CD14-positive monocyte (primary cell): Measurements from ENCODE around the gene HNRNPC. TPM values are rescaled to one million over a fixed set of nuclear protein-coding genes. Genes with fewer than 3 reads are reported as not detected.

Experiments used
- DNase-seq, 3 donors: peaks; one replicate each; pipeline ENCODE4 v3.0.0-alpha.2; 2011 to 2022
- H2AFZ ChIP-seq: 2 replicates; pipeline ENCODE4 v1.6.0; 2012; ENCODE audit warnings: mild to moderate bottlenecking, low read depth, low read length, inconsistent platforms; ENCODE audit not compliant: insufficient read depth, poor library complexity, severe bottlenecking
- H3K27ac ChIP-seq, 2 donors: 1 replicate in 1 of 2; 2 replicates in 1 of 2; pipeline ENCODE4 v1.5.1; 2012 to 2013; ENCODE audit warnings: low read length in 2 of 2, control low read depth in 1 of 2, inconsistent platforms in 1 of 2, low read depth in 1 of 2, mild to moderate bottlenecking in 1 of 2
- H3K27me3 ChIP-seq, 2 donors: one replicate each; pipeline versions ENCODE4 v1.6.0 to v1.6.1; 2011 to 2013; ENCODE audit warnings: low read length in 2 of 2; ENCODE audit not compliant: control insufficient read depth in 2 of 2, insufficient read depth in 2 of 2
- H3K36me3 ChIP-seq, 2 donors: replicated peaks in 1 of 2; 1 replicate in 1 of 2; 2 replicates in 1 of 2; pipeline versions ENCODE4 v1.5.1 to v1.6.1; 2012 to 2013; ENCODE audit warnings: low read length in 2 of 2, control low read depth in 1 of 2, inconsistent platforms in 1 of 2, mild to moderate bottlenecking in 1 of 2; ENCODE audit not compliant: insufficient read depth in 2 of 2, control insufficient read depth in 1 of 2
- H3K4me1 ChIP-seq, 2 donors: 1 replicate in 1 of 2; 2 replicates in 1 of 2; pipeline versions ENCODE4 v1.5.1 to v1.6.1; 2012 to 2013; ENCODE audit warnings: low read length in 2 of 2, control low read depth in 1 of 2, inconsistent platforms in 1 of 2, mild to moderate bottlenecking in 1 of 2, moderate library complexity in 1 of 2; ENCODE audit not compliant: insufficient read depth in 2 of 2, control insufficient read depth in 1 of 2
- H3K4me2 ChIP-seq: replicated peaks from 2 replicates; pipeline ENCODE3; 2012; ENCODE audit warnings: low read length, moderate library complexity, mild to moderate bottlenecking; ENCODE audit not compliant: poor library complexity, severe bottlenecking; ENCODE audit errors: extremely low read depth
- H3K4me3 ChIP-seq, 3 experiments: fragments of 200-600 bp in 1 of 3; sonication (generic) in 1 of 3; replicated peaks in 1 of 3; 1 replicate in 2 of 3; 2 replicates in 1 of 3; pipeline ENCODE4 v1.5.1; 2011 to 2013; ENCODE audit warnings: low read length in 3 of 3, mild to moderate bottlenecking in 3 of 3, control low read depth in 2 of 3, low read depth in 2 of 3, inconsistent platforms in 1 of 3, moderate library complexity in 1 of 3
- H3K79me2 ChIP-seq: 2 replicates; pipeline ENCODE4 v1.6.0; 2012; ENCODE audit warnings: mild to moderate bottlenecking, control low read depth, inconsistent platforms, low read length, moderate library complexity; ENCODE audit not compliant: insufficient read depth
- H3K9ac ChIP-seq: 2 replicates; pipeline ENCODE4 v1.6.0; 2017; ENCODE audit warnings: low read length, mild to moderate bottlenecking; ENCODE audit not compliant: insufficient read depth, poor library complexity, severe bottlenecking
- H3K9me3 ChIP-seq, 2 donors: replicated peaks in 1 of 2; 1 replicate in 1 of 2; 2 replicates in 1 of 2; pipeline versions ENCODE4 v1.5.1 to v1.6.1; 2012 to 2013; ENCODE audit warnings: low read length in 2 of 2, control low read depth in 1 of 2; ENCODE audit not compliant: control insufficient read depth in 1 of 2, insufficient read depth in 1 of 2
- H4K20me1 ChIP-seq: 2 replicates; pipeline ENCODE4 v1.6.0; 2012; ENCODE audit warnings: mild to moderate bottlenecking, low read length, control low read depth, moderate library complexity; ENCODE audit not compliant: insufficient read depth
- H3K27ac Mint-ChIP-seq, 7 donors: one replicate each; pipeline ENCODE4 v1.8.0; 2020; ENCODE audit warnings: mild to moderate bottlenecking in 7 of 7, mixed read lengths in 7 of 7, moderate library complexity in 6 of 7, inconsistent platforms in 2 of 7
- H3K27me3 Mint-ChIP-seq, 3 donors: one replicate each; pipeline ENCODE4 v1.8.0; 2021 to 2022; ENCODE audit warnings: low read depth in 3 of 3, mild to moderate bottlenecking in 3 of 3, mixed read lengths in 3 of 3, moderate library complexity in 3 of 3, inconsistent platforms in 1 of 3
- H3K36me3 Mint-ChIP-seq, 2 donors: one replicate each; pipeline ENCODE4 v1.8.0; 2020; ENCODE audit warnings: mixed read lengths in 2 of 2, inconsistent platforms in 1 of 2, mild to moderate bottlenecking in 1 of 2
- H3K4me1 Mint-ChIP-seq: one replicate; pipeline ENCODE4 v1.8.0; 2020; ENCODE audit warnings: mild to moderate bottlenecking, mixed read lengths
- H3K4me3 Mint-ChIP-seq, 2 donors: one replicate each; pipeline ENCODE4 v1.8.0; 2020; ENCODE audit warnings: mild to moderate bottlenecking in 2 of 2, mixed read lengths in 2 of 2, moderate library complexity in 1 of 2
- H3K9me3 Mint-ChIP-seq, 7 donors: one replicate each; pipeline ENCODE4 v1.8.0; 2020 to 2022; ENCODE audit warnings: mixed read lengths in 7 of 7, mild to moderate bottlenecking in 6 of 7, moderate library complexity in 6 of 7, inconsistent platforms in 2 of 7
- CTCF ChIP-seq: fragments of 200-600 bp; IDR thresholded peaks from one replicate; pipeline ENCODE4 v1.8.0; 2022; ENCODE audit warnings: antibody characterized with exemption, mild to moderate bottlenecking
- WGBS: methylation state at CpG from one replicate; pipeline ENCODE4 v1.1.5; 2013; ENCODE audit warnings: missing lambda C conversion rate; ENCODE audit not compliant: insufficient coverage; 5-methylcytosine and 5-hydroxymethylcytosine counted together
- intact Hi-C, 2 donors: fragments of 100-400 bp; cut with micrococcal nuclease; formaldehyde crosslinking; loops; one replicate each; pipeline versions ENCODE4 v1.15.0 to v1.15.1; 2023
- polyA plus RNA-seq, 3 donors: library from polyadenylated mRNA; depleted of rRNA in 1 of 3; unstranded in 2 of 3; stranded (reverse) in 1 of 3; fragments of 300-500 nt in 2 of 3; fragments of >200 nt in 1 of 3; fragmentation: Illumina TruSeq in 2 of 3; gene quantifications; 1 replicate in 2 of 3; 2 replicates in 1 of 3; pipeline ENCODE4 v1.2.3, GENCODE V29; 2012 to 2021

The HNRNPC gene
- polyA plus RNA-seq, 3 donors: 391 to 609 (median 580) TPM

- TF ChIP-seq CTCF: no peak
- WGBS: no CpG with 5 or more reads among the region's 4 CpGs
- Histone ChIP-seq H3K27ac (peak overlapping the region; percentile 65 to 80), H3K4me2 (peak overlapping the region; percentile 43), H3K36me3 (peaks cover 48 to 68% of the 10 kb centered on the region in 2 donors), H3K4me3 (peak overlapping the region in 1 of 3 experiments; percentile 2), H3K9ac (no peak overlapping the region), H3K4me1 (peaks cover 44 to 54% of the 10 kb centered on the region in 2 donors), H2AFZ (no peak overlapping the region), H4K20me1 (peaks cover 98% of the 10 kb centered on the region), H3K79me2 (peaks cover 100% of the 10 kb centered on the region), H3K27me3 (no peaks in the 10 kb centered on the region), H3K9me3 (no peaks in the 10 kb centered on the region)
- H3K36me3 Mint-ChIP-seq: peaks cover 64 to 83% of the 10 kb centered on the region in 2 donors
- H3K27ac Mint-ChIP-seq: peak overlapping the region; percentile 83 to 100 (median 92)
- H3K27me3 Mint-ChIP-seq: no peaks in the 10 kb centered on the region
- peaks cover 61% of the 10 kb centered on the region for H3K4me1 Mint-ChIP-seq
- peak overlapping the region; percentile 46 to 53 for H3K4me3 Mint-ChIP-seq
- peak; percentile 33 to 88 (median 68) for DNase-seq
- intact Hi-C loops: loop anchor here in 1 of 2 donors (5.0 kb wide), 1 partner anchor 807 kb away; the partner anchor contains the start of gene APEX1
- H3K9me3 Mint-ChIP-seq: peaks cover 0 to 2% (median 0%) of the 10 kb centered on the region in 7 donors
These were observed 5.0 kb downstream of the HNRNPC start for GRCh38 chr14:21264025-21264801.

DNA sequence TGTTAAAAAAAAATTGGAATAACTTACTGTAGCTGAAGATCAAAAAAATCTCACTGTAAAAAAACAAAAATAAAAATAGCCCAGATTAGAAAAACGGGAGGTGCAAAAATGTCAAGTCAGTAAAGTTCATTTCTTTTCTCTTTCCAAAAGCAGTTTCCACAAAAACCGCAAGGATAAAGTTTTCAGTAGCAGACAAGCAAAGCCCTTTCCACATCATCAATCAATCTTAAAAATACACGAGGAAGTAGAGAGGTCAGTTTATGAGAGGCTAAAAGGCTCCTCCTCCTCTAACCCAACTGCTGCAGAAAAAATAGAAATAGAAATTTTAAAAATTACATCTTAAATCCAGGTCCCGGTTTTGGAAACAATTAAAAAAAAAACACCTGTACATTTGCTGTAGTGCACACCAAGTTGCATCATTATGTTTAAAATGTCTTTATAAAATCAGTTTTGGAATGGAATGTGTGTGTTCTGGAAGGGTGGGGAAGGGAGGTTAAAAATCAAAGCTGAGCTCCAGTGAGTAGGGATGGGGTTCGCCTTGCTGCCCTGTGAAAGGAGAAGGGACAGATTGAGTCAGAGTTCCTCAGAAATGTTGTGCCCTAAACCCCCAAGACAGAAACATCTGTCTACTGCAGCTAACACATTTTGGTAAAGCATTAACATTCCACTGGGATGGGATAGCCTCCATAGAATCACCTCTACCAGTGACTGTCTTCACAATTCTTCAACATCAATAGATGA is 5.8 kb downstream of the HNRNPC start:
- peak overlapping the region; percentile 83 to 100 (median 92) for H3K27ac Mint-ChIP-seq
- Histone ChIP-seq H3K27me3 (no peaks in the 10 kb centered on the region), H3K9ac (no peak overlapping the region), H3K4me2 (peak overlapping the region; percentile 43), H3K79me2 (peaks cover 100% of the 10 kb centered on the region), H3K9me3 (no peaks in the 10 kb centered on the region), H3K36me3 (peaks cover 56 to 76% of the 10 kb centered on the region in 2 donors), H3K4me3 (peak overlapping the region in 1 of 3 experiments; percentile 2), H3K27ac (peak overlapping the region; percentile 28 to 65), H3K4me1 (peaks cover 50 to 61% of the 10 kb centered on the region in 2 donors), H4K20me1 (peaks cover 100% of the 10 kb centered on the region), H2AFZ (no peak overlapping the region)
- peak in 1 of 3 donors; percentile 57 for DNase-seq
- no peak for TF ChIP-seq CTCF
- no peaks in the 10 kb centered on the region for H3K9me3 Mint-ChIP-seq
- peak overlapping the region; percentile 21 to 24 for H3K4me3 Mint-ChIP-seq
- H3K36me3 Mint-ChIP-seq: peaks cover 72 to 91% of the 10 kb centered on the region in 2 donors
- peaks cover 69% of the 10 kb centered on the region for H3K4me1 Mint-ChIP-seq
- no CpG with 5 or more reads among the region's 5 CpGs for WGBS
- intact Hi-C loops: loop anchor here in 1 of 2 donors (5.0 kb wide), 1 partner anchor 806 kb away; the partner anchor contains the start of gene APEX1
- no peaks in the 10 kb centered on the region for H3K27me3 Mint-ChIP-seq
